D721Med (cell line): ENCODE measurements around the gene SDHB.

Experiments used
- DNase-seq: peaks from one replicate; pipeline ENCODE4 v3.0.0; 2011; ENCODE audit warnings: low spot score; ENCODE audit not compliant: insufficient read length
- FAIRE-seq: peaks from 2 replicates; lab custom pipeline; 2011; peaks lifted over from hg19 to GRCh38; lab: Jason Lieb, UNC
- TF ChIP-seq, protein P1 (sequence below): IDR thresholded peaks from 2 replicates; pipeline ENCODE4 v1.5.1; 2012; ENCODE audit warnings: mild to moderate bottlenecking, control low read depth; ENCODE audit not compliant: insufficient read depth; ENCODE audit errors: missing control alignments

The SDHB gene

DNA sequence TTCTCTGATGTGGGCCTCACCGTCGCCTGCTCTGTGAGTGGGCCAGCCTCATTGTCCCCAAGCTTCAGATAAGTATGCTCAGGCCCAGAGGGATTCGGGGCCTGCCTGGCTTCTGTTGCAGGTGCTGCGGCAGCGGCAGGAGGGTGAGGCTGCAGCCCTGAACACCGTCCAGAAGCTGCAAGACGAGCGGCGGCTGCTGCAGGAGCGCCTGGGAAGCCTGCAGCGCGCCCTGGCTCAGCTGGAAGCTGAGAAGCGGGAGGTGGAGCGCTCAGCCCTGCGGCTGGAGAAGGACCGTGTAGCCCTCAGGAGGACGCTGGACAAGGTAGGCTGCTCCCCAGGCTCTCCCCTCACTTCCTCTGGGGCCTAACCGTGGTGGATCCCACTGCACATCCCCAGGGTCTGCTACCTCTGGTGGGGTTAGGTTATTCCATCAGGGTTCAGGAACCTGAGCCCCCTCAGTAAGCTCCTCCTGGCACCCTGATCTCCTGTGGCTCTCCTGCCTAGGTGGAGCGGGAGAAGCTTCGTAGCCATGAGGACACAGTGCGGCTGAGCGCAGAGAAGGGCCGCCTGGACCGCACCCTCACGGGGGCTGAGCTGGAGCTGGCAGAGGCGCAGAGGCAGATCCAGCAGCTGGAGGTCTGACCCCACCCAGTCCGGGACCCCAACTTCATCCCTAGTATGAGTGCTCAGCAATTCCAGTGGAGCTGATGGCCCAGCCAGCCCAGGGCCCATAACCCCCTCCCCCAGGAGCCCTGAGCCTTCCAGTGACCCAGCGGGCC is 83.5 kb downstream of the SDHB start:
- no peak for DNase-seq
- no peak for FAIRE-seq
- TF ChIP-seq, protein P1, sequence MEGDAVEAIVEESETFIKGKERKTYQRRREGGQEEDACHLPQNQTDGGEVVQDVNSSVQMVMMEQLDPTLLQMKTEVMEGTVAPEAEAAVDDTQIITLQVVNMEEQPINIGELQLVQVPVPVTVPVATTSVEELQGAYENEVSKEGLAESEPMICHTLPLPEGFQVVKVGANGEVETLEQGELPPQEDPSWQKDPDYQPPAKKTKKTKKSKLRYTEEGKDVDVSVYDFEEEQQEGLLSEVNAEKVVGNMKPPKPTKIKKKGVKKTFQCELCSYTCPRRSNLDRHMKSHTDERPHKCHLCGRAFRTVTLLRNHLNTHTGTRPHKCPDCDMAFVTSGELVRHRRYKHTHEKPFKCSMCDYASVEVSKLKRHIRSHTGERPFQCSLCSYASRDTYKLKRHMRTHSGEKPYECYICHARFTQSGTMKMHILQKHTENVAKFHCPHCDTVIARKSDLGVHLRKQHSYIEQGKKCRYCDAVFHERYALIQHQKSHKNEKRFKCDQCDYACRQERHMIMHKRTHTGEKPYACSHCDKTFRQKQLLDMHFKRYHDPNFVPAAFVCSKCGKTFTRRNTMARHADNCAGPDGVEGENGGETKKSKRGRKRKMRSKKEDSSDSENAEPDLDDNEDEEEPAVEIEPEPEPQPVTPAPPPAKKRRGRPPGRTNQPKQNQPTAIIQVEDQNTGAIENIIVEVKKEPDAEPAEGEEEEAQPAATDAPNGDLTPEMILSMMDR: no peak

DNA sequence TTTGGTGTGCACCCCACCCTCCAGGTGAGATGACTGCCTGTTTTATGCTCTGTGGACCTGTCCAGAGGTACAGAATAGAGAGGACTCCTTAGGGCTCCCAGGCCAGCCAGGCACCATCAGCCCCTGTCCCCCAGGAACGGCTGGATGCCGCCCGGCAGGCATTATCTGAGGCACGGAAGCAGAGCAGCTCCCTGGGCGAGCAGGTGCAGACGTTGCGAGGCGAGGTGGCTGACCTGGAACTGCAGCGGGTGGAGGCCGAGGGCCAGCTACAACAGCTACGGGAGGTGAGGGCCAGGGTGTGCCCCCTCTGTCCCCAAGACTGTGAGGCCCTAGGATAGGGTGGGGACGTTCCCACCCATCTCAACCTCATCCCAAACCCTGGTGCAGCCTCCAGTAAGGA is 84.2 kb downstream of the SDHB start:
- FAIRE-seq (no peak), DNase-seq (no peak)
- TF ChIP-seq, protein P1: no peak

DNA sequence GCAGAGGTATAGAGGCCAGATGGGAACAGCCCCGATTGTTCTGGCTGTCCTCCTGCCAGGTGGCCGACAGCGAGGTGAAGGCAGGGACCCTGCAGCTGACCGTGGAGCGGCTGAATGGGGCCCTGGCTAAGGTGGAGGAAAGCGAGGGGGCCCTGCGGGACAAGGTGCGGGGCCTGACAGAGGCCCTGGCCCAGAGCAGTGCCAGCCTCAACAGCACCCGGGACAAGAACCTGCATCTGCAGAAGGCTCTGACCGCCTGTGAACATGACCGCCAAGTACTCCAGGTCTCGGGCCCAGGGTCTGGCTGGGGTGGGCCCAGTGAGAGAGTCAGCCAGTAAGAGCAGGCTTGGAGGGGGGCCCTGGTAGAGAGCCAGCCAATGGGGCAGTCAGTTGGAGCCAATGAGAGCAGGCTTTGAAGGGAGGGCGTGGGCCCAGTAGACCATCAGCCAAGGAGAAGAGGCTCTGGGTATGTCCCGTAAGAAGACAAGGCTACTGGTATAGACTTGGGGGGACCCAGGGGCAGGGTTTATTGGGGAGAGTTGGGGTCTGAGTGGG is 84.7 kb downstream of the SDHB start:
- TF ChIP-seq, protein P1: no peak
- FAIRE-seq: no peak
- no peak for DNase-seq
